HG03469 (cell line): ENCODE data around the gene SUPT6H.
"Not testable (repeated sequence)": the region's sequence is repeated elsewhere in the genome, so short reads cannot be mapped to it uniquely, and the experiment has no call there.

Experiments
- ATAC-seq: cut with Tn5 transposase; IDR thresholded peaks from one replicate; pipeline ENCODE4 v1.9.1; 2021; ENCODE audit warnings: mild to moderate bottlenecking, moderate library complexity, moderate number of reproducible peaks; ENCODE audit not compliant: unreplicated experiment

SUPT6H gene

DNA sequence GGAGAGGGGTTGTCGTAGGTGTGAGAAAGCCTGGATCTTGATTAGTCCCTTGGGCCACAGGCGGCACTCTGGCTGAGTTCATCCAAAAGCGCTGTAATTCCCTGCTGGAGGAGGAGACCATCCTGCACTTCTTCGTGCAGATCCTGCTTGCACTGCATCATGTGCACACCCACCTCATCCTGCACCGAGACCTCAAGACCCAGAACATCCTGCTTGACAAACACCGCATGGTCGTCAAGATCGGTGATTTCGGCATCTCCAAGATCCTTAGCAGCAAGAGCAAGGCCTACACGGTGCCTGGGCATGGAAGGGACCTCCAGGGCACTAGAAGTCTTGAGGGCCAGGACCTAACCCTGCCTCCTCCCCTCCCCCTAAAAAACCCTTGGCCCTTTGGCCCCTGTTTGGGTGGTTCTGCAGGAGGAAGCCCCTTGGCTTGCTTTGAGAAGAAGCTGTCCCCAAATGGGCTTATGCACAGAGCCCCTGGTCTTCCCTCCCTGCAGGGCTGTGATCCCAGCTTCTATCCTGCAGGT is 72.8 kb downstream of the SUPT6H start:
- ATAC-seq, result no peak

DNA sequence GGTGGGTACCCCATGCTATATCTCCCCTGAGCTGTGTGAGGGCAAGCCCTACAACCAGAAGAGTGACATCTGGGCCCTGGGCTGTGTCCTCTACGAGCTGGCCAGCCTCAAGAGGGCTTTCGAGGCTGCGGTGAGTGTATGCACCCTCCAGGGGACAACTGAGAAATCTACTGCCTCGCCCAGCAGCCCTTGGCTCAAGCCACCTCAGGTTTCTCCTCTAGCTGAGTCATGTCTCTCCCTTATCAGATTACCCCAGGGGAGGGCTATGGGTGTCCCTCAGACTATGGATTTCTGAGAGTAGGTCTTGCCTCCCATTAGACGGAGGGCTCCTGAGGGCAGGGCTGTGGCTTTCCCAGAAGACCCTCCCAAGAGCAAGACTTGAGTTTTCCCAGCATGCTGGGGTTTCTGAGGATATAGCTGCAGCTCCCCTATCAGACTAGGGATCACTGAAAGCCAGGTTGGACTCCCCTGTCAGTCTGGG is 73.3 kb downstream of the SUPT6H start:
- ATAC-seq, result no peak

DNA sequence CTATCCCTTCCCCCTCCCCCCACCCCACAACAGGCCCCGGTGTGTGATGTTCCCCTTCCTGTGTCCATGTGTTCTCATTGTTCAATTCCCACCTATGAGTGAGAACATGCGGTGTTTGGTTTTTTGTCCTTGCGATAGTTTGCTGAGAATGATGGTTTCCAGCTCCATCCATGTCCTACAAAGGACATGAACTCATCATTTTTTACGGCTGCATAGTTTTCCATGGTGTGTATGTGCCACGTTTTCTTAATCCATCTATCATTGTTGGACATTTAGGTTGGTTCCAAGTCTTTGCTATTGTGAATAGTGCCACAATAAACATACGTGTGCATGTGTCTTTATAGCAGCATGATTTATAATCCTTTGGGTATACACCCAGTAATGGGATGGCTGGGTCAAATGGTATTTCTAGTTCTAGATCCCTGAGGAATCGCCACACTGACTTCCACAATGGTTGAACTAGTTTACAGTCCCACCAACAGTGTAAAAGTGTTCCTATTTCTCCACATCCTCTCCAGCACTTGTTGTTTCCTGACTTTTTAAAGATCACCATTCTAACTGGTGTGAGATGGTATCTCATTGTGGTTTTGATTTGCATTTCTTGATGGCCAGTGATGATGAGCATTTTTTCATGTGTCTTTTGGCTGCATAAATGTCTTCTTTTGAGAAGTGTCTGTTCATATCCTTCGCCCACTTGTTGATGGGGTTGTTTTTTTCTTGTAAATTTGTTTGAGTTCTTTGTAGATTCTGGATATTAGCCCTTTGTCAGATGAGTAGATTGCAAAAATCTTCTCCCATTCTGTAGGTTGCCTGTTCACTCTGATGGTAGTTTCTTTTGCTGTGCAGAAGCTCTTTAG is 74.1 kb downstream of the SUPT6H start:
- not testable (repeated sequence) for ATAC-seq

DNA sequence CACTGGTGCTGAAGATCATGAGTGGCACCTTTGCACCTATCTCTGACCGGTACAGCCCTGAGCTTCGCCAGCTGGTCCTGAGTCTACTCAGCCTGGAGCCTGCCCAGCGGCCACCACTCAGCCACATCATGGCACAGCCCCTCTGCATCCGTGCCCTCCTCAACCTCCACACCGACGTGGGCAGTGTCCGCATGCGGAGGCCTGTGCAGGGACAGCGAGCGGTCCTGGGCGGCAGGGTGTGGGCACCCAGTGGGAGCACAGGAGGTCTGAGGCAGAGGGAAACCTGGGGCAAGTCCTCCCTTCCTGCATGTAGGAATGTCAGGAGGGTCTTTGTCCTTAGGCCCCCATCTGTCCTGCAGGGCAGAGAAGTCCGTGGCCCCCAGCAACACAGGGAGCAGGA is 75.3 kb downstream of the SUPT6H start:
- no peak for ATAC-seq

DNA sequence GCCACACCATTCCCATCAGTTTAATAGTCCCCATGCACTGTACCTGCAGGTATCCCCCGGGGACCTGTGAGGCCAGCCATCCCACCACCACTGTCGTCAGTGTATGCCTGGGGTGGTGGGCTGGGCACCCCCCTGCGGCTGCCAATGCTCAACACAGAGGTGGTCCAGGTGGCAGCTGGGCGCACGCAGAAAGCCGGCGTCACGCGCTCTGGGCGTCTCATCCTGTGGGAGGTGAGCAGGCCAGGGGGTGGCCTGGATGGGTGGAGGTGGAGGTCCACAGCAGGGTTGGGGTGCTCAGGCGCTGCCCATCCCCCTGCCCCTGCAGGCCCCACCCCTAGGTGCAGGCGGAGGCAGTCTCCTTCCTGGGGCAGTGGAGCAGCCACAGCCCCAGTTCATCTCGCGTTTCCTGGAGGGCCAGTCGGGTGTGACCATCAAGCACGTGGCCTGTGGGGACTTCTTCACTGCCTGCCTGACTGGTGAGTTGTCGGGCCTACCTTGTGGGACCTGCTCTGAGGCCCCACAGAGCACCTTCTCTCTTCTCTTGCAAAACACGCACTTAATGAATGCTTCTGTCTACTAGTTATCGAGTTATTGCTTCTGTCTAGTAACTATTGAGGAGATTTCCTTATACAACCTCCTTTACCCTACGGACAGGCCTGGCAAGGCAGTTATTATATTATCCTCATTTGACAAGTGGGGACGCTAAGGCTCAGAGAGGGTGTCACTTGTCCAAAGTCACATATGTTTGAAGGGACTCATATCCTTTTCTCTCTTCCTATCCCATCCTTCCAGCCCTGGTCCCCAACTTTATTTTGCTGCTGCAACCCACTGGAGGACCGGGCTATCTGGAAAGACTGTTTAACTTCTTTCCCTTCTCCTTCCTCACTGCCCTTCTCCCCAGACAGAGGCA is 76.0 kb downstream of the SUPT6H start:
- ATAC-seq, result peak; percentile 37

DNA sequence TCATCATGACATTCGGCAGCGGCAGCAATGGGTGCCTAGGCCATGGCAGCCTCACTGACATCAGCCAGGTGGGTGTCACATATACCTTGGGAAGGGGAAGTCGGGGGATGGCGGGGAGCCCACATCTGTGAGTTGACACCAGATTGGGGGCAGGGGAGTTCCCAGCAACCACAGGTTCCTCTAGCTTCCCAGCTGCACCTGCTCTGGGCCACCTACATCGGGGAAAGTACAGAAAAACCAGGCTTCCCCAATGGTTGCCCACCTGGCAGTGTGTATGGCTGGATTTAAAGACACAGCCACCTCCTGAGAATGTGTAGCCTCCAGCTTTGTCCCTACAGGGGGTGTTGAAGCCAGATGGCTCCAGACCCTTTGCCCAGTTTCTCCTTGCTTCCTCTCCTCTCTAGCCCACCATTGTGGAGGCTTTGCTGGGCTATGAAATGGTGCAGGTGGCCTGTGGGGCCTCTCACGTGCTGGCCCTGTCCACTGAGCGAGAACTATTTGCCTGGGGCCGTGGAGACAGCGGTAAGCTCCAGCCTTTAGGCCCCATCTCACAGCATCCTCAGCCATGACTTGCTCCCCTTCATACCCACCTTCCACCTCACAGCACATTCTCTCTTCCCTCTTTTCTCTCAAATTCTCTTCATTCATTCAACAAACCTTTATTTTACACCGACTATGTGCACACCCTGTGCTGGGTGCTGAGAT is 76.8 kb downstream of the SUPT6H start:
- no peak for ATAC-seq

DNA sequence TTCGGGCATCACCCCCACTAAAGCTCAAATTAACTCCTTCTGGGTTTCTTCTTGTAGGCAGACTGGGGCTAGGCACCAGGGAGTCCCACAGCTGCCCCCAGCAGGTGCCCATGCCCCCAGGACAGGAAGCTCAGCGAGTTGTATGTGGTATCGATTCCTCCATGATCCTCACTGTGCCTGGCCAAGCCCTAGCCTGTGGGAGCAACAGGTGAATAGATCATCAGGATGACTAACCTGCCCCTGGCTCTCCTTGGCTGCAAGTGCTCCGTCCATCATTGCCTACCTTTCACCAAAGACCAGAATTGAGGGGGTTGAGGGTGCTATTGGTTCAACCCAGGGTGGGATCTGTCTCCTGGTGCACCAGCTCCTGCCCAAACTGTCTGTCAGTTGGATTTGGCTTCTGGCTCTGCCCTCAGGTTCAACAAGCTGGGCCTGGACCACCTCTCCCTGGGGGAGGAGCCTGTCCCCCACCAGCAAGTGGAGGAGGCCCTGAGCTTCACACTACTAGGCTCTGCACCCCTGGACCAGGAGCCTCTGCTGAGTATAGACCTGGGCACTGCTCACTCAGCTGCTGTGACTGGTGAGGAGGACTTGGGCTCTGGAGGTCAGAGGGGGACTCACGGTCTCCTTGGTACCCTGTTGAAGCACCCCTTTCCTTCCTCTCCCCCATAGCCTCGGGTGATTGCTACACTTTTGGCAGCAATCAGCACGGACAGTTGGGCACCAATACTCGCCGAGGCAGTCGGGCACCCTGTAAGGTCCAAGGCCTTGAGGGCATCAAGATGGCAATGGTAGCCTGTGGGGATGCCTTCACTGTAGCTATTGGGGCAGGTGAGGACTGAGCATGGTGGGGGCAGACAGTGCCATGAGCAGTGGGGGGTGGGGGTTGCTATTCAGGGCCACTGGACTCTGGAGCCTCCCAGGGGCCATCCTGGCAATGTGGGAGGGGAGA is 78.7 kb downstream of the SUPT6H start:
- ATAC-seq, result no peak

DNA sequence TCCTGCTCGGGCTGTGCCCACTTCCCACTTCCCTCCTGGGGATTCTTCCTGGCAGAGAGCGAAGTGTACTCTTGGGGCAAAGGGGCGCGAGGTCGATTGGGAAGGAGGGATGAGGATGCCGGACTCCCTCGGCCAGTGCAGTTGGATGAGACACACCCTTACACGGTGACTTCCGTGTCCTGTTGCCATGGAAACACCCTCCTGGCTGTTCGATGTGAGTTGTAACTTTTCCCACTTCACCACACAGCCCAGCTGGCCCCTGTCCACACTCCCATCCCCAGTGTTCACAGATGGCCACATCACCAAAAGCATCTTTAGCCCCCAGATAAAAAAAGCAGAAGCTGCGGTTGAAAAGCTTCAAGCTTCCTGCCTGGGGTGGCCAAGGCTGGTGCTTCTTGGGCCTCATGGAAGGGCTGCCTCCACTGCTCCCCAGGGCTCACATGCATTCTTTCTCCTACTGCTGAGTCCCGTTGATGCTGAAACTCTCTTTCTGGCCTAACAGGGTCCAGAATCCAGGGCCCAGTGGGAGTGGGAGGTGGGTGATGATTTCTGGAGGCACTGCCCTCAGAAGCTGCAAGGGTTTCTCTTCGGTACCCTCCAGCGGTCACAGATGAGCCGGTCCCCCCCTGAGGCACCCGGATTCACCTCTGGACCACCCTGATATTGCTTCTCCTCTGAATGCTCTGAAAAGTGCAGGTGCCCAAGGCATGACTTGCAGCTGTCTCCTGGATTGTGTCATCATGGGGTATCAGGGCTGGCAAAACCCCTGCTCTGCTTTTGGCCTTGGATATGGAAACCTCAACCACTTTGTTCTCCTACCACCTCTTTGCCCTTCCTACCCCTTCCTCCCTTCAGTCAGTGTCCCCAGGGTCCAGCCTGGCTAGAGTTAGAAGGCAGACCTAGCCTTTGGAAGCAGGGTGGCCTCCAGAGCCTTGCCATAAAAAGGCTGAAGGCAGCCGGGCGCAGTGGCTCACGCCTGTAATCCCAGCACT is 79.6 kb downstream of the SUPT6H start:
- no peak for ATAC-seq

DNA sequence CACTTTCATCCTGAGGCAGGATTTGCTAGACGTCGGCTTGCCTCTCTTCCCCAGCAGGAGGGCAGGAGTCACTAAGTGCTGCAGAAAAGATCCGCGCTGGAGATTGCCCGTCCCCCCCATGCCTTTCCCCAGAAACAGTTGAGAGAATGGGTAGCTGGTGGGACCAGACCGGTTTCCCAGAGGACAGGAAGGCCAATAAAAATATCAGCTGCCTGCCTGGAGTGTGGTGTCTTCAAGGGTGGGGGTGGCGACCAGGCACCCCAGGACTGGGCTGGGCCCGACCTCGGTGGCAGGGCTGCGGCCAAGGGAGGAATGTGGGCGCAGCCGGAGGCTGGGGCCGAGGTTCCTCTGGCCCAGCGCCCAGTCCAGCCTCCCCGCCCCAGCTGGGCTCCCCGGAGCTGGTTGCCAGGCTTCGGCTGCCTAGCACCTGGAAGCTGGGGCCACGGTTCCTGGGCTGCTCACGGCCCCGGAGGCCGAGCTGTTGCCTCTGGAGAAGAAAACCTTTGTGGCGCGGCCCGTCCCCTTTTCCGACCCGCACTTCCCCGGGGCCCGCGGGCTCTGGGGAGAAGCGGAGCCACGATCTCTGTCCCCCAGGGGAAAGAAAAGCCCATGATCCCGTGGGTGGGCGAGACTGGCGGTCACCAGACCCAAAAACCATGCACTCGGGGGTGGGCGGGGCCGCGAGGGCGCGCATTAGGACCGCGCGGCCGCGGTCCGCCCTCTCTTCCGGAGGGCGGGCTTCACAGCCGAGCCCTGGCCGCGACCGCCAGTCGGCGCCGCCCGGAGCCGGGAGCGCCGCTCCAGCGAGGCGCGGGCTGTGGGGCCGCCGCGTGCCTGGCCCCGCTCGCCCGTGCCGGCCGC is 81.5 kb downstream of the SUPT6H start, which contains the start of gene TRAF4:
Gene TRAF4 (plus strand): TSS at position 769 of the 861 bp plus-strand sequence. CDS start 102 bp downstream, outside the sequence.
- peak; percentile 30 for ATAC-seq

DNA sequence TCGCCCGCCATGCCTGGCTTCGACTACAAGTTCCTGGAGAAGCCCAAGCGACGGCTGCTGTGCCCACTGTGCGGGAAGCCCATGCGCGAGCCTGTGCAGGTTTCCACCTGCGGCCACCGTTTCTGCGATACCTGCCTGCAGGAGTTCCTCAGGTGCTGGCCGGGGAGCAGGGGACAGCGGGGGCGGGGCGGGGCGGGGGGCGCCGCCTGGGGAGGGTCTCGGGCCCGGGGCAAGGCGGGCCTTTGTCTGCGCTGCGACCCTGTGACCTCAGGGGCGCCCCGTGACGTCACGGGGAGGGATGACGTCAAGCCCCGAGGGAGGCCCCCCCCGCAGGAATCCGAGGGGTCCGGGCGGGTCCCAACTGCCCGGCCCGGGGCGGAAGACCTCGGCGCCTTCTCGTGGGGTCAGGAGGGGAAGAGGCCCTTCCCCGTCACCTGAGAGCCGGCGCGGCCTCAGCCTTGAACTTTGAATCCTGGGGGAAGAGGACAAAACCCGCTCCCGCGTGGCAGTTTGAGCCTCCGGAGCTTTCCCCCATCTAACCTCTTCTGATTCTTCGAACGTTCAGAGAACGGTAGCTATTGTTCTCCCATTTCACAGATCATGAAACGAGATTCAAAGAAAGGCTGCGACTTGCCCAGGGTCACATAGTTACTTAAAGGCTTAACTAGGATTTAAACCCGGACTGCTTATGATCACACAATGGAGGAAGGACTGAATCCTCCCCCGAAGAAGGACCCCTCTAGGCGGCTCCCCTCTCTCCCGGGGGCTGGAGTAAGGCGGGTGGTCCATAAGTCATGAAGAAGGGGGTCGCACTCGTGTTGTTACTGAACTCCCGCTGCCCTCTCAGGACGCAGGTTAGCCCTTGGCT is 82.3 kb downstream of the SUPT6H start:
- no peak for ATAC-seq

DNA sequence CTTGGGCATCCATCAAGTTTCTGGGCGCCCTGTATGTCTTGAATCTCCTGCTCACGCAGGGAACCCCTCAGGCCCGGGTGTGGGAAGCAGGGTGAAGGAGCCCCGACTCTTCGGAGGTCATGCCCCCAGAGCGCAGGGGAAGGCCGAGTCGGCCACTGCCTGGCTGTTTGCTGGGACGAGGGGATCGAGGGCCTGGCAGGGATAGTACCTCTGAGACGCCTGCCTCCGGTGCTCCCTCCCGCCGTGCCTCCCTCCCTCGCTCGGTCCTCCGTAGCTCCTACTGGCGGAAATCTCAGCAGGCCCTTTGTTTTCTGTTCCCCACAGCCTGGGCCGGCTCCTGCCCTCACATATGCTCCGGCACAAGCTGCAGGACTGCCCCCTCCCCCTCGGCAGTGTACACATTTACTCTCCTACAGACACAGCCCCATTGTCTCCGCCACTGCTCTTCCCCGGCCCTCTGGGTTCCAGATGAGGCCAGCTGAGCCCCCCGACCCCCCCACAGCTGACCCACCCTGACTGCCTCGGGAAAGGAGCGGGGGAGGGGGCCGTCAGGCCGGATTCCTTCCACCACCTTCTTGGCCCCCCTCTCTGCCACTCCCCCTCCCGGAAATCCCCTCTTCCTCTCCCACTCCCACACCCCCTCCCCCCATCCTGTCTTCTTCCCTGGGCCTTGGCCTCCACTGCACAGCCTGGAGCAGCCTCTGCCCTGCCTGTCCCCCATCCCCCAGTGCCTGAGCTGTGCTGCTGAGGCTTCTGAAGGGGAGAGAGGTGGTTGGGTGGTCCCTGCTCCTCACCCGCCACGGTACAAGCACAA is 83.2 kb downstream of the SUPT6H start:
- no peak for ATAC-seq

DNA sequence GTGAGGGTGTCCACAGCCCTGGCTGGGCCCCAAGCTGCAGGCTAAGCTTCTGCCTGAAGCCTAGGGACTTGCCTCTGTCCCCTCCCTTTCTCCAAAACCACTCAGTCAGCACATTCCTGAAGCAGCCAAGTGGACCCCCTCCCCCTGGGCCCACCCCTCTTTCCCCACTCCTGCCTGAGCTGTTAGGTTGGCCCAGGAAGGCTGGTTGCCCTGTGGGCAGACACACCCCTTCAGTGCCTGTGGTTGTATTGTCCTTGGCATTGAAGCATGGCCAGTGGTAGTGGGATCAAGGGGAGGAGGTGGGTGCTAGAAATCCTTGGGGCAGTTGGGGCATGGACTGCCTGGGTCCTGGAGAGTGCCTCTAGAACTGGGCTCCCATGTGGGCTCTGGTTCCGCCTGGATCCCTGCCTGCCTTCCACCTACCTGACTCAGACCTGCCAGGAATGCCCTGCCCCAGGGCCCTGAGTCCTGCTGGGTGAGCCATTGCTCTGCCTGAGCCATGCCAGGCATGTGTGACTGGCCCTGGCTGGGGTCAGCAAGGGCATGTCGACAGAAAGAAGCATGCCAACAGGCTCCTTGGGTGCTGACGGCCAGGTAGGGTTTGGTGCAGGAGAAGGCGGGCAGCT is 83.9 kb downstream of the SUPT6H start:
- ATAC-seq, result no peak

DNA sequence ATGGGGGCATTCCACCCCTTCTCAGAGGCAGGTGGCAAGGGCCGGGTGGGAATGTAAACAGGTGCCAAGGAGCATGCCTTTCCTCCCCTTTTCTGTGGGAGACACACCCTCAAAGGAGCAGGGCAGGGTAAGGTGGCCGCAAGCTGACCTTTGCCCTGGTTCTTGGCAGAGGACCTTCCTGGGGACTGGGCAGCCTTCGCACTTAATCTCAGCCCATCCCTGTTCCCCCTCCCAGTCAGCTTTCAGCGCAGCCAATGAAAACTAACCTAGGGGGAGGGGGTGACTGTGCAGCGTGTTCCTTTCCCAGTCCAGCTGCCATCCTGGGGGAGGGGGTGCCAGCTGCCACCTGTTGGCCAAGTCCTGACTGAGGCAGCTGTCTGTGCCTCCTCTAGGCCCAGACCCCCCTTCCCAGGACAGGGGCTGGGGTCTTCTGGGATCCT is 84.6 kb downstream of the SUPT6H start:
- ATAC-seq, result no peak

DNA sequence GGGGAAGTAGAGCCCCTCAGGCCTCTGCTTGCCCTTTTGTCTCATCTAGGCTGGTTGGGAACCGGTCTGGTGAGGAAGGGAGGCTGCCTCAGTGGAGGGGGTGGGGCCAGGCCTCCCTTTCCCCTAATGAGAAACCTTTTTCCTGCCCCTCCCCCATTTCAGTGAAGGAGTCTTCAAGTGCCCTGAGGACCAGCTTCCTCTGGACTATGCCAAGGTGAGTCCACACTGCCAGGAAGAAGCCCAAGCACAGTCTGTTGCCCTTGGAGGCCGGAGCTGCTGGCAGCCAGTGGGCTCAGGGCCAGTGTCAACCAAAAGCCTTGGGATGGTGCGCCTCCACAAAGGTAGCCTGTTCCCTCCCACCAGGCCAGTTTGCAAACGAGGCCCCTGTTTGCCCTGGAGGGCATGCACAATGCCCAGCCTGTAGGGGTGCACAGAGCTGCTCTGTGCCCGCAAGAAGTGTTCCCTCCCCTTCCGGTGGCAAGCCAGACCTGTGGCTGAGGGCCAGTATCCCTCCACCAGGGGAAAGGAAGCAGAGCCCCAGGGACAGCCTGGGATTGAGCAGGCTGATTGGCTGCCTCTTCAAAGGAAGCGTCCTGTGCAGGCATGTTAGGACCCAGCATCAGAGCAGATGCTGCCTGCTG is 85.2 kb downstream of the SUPT6H start:
- ATAC-seq, result no peak
